NCI-H524 treated with DMSO at 0.1 percent for 48 hours (cell line): ENCODE results near the gene FAM151A.

Experiments
- DNase-seq: peaks from one replicate; lab custom pipeline; 2025; lab: John Stamatoyannopoulos, UW

Gene FAM151A

DNA sequence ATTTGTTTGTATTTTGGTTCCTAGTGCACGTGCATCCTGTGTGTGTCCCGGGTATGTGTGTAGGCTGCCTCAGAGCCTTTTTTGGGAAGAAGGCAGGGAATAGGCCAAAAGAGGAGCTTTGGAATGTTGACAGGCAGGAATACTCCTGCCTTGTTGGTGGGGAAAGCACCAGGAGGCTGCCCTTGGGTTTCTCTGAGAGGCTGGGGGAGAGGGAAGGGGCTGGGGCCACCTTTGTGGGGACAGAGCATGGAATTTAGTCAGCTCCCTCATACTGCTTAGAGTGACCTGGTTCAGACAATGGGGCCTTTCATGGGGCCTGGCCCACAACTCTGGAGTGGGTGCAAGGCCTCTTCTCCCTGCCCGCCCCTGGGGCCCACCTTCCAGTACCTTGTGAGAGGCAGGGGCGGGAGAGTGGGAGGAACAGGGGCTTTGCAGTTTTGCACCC is 44.0 kb downstream of the FAM151A start:
- no peak for DNase-seq

- DNase-seq, result no peak
Observed at GRCh38 chr1:54577612-54578011, 45.7 kb downstream of the FAM151A start.

DNA sequence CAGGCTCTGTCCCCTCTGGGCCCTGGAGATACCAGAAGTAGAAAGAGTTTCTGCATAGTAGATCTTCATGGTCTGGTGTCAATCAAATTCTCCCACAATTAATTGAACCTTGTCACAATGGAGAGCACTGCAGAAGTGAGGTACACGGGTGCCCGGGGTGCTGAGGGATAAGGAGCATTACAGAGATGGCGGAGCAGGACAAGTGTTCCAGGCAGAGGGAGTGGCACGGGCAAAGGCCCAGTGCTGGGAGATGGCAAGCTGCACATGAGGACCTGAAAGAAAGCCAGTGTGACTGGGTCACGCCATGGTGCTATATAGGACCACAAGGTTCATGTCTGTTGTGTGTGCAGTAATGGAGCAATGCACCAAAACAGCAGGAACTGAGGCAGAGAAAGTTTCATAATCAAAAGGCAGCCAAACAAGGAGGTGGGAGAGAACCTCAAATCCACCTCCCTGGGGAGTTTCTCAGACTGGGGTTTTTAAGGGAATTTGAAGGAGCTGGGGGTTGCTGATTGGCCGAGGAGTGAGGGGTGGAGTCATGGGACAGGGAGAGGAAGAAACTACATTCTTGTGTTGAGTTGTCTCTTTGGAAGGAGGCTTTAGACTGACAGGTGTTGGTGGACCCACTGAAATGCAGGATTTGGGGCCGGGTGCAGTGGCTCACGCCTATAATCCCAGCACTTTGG is 47.6 kb downstream of the FAM151A start:
- no peak for DNase-seq

DNA sequence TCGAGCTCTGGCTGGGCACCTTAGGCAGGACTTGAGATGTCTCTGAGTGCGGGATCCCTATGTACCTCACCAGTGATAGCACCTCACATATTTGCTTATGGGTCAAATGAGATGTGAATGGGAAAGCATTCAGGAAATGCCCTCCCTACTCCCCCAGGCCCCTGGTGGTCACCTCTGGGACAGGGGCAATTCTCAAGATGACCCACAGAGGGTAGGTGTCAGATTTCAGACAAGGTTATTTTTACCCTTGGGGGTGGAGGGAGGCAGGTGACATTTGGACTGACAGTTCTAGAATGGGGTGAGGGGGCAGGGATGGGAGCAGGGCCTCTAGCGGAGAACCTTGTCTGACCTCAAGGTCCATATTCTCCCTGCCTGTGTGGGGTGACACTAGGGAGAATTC is 48.2 kb downstream of the FAM151A start:
- DNase-seq, result no peak

DNA sequence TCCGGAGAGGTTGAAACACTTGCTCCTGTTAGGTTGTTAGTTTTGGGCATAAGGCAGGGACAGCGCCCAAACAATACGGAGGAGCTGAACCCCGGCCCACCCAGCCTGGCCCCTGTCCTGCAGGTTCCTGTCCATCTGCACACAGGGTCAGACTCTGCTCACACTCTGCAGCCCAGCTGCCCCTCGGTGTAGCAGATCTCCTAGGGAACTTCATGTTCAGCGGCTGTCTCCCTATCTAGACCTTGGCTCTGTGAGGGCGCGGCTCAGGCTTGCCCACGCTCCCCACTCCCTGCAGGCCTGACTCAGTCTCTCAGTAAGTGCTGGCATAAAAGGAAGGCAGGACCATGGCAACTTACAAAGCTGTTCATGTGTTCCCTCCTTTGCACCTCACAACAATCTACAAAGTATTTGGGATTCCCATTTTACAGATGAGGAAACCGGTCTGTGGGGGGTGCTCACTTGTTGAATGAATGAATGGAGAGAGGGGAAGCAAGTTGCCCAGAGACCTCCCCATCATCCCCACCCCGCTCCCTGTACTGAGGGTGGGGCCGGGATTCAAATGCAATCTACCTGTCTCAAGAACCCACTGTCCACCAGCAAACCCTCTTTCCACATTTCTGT is 49.1 kb downstream of the FAM151A start:
- no peak for DNase-seq

DNA sequence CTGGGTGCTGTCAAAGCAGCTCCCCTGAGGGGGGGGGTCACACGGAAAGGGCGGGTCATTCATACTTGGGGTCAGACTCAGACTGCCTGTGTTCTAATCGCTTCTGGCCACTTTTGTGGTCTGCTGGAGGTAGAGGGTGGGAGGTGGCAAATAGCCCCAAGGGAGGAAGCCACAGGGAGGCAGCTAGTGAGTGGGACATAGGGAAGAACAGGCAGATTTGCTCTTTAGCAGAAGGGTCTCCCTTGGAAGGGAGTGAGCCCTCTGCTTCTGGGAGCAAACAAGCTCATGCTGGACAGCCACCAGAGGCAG is 50.8 kb downstream of the FAM151A start:
- no peak for DNase-seq

DNA sequence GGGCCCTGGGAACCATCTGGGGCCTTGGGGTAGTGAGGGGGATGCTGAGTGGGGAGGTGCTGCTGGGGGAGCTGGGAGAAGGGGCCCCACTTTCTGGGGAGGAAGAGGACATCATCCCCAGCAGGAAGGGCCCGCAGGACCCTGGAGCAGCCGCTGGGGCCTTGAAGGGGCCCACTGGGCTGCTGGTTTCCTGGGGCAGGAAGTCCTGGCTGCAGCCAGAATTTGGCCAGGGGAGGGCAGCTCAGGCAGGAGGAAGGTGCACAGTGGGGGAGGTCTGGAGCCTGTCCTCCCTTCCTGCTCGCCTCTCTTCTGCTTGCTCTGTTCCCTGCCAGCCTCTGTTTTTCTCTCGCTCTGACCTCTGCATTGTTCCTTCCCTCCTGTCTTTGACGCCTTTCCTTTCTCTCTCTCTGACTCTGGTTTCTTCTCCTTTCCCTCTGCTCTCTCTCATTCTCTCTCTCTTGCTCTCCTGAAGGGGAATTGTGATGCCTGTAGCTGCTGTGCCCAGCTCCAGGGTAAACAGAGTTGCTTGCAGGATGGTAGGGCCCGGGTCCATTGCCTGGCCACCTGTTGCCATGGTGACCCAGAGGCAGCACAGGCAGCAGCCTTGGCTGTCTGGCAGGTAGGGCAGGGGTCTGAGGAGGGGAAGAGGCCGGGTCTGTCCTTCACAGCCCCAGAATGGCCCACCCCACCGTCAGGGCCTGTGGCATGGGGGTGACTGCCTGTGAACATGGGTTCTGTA is 51.4 kb downstream of the FAM151A start:
- DNase-seq, result no peak

- DNase-seq, result no peak
Observed at GRCh38 chr1:54571326-54571725, 52.0 kb downstream of the FAM151A start.

DNA sequence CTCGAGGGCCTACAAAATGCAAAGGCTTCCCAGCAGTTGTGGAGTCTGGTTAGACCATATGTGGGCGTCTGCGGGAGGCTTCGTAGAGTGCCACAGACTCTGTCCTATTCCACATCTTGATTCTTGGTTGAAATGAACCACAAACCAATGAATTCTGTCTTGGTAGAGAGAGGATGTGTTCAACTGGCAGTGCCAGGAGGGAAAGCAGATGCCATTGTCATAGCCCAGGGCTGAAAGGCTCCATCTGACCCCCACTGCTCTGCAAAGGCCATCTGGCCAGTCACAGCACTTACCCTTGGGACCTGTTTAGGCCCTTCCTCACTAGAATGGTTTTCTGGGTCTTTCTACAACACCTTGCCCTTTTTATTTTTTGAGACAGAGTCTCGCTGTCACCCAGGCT is 53.2 kb downstream of the FAM151A start:
- DNase-seq, result no peak

- DNase-seq, result no peak
Observed at GRCh38 chr1:54569339-54569738, 54.0 kb downstream of the FAM151A start.

DNA sequence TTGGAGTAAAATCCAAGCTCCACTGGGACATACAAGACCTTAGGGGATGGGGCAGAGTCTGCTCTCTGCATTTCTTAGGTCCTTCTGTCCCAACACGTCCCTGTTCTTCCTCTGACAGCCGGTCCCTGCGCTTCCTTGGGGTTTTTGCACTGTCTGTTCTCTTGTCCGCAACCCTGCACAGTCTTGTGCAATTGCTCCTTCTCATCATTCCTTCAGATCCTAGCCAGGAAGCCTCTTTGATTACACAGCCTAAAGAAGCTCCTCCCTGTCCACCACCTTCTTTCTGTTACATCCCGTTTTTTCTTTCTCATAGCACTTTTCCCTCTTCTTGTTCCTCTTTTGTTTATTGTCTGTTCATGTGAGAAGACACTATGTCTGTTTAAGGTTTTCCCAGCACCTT is 55.4 kb downstream of the FAM151A start:
- DNase-seq, result no peak

- no peak for DNase-seq
Observed at GRCh38 chr1:54566438-54567141, 56.7 kb downstream of the FAM151A start.

- DNase-seq, result no peak
Observed at GRCh38 chr1:54565113-54565501, 58.2 kb downstream of the FAM151A start.

DNA sequence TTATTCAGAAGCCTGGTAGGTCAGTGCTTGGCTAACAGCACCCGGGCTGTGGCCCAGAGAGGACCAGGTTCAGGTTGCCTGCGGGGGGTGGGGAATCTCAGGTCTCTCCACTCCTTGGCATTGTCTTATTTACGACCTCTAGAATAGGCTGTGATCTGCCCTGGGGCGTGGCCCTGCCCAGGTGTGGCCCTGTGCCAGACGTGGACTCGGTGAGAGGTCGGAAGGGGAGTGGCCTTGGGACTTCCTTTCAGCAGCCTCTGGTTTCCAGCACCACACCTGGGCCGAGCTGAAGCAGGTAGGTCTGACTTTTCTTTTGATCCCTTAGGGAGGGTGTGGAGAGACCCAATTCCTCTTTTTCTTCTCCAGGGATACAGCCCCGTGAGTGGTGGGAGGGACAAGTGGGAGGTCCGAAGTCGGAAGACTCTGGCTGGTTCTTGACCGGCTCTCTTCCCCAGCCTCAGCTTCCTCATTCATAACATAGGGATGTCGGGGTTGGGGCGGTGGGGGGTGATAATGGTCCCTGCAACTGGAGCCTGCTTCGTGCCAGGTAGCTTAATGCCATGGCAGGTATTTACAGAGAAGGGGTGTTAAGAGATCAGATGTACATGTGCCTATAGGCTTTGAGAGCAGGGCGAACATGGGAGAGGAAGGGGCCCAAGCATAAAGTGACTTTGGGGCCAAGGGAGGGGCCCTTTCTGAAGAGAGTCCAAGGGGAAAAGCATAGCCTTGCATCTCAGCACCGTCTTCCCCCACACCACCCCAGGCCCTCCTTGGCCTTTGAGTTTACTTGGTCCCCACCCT is 58.8 kb downstream of the FAM151A start:
- DNase-seq, result no peak

DNA sequence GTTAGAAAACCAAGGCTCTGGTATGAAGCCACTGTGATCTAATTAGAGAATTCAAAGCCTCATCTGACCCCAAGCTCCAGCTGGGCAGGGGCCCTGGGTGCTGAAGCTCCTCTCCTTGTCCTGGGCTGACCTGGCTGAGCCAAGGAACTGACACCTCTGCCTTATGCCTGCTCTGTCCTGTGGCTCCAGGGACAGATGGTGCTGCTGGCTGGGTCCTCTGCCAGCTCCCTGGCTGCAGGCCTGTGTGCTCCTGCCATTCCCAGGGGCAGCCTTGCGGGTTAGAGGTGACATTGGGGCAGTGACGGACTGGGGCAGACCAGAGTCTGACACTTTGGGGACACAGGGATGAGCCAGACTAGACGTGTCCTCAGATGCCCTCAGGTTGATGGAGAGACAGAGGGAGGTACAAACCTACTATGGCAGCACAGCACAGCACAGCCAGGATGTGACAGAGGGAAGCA is 63.5 kb downstream of the FAM151A start:
- DNase-seq, result peak; percentile 31
